Panc1 (cell line): ENCODE measurements around the gene CETP.

Source experiments
- CTCF ChIP-seq: fragments of 450-650 bp; IDR thresholded peaks from 2 replicates; pipeline ENCODE4 v1.5.1; 2017; ENCODE audit warnings: mild to moderate bottlenecking
- POLR2AphosphoS5 ChIP-seq: IDR thresholded peaks from 2 replicates; pipeline ENCODE4 v1.6.1; 2012; ENCODE audit warnings: mild to moderate bottlenecking, low read depth, low read length, moderate library complexity
- REST ChIP-seq, 2 experiments: IDR thresholded peaks; 2 replicates each; pipeline ENCODE4 v1.6.1; 2011 to 2012; ENCODE audit warnings: low read depth in 2 of 2, control low read depth in 1 of 2, low read length in 1 of 2, mild to moderate bottlenecking in 1 of 2, moderate library complexity in 1 of 2; ENCODE audit not compliant: insufficient read depth in 1 of 2
- SIN3A ChIP-seq: IDR thresholded peaks from 2 replicates; pipeline ENCODE4 v1.6.1; 2012; ENCODE audit warnings: low read depth, mild to moderate bottlenecking, low read length, moderate library complexity, borderline replicate concordance; ENCODE audit not compliant: insufficient read depth
- TCF7L2 ChIP-seq: IDR thresholded peaks from 2 replicates; pipeline ENCODE4 v1.6.1; 2011; ENCODE audit warnings: mild to moderate bottlenecking, low read depth, low read length, inconsistent platforms

GRCh38 chr16:56995136-56995805 is 33.5 kb downstream of the CETP start:
- TF ChIP-seq CTCF (no peak), REST (IDR thresholded peaks at IDR 0.05; ENCODE audit: insufficient read depth in 1 of 2, low read depth in 2 of 2, low read length in 1 of 2) (no peak), POLR2AphosphoS5 (no peak), SIN3A (no peak), TCF7L2 (no peak)
